Natural killer cell (primary cell): ENCODE results near the gene C1QTNF5. TPM values are rescaled to one million over a fixed set of nuclear protein-coding genes. Genes with fewer than 3 reads are reported as not detected.
A peak's percentile ranks its signal among the peaks of the same experiment; 100 is the strongest.
"Not testable (repeated sequence)": the region's sequence is repeated elsewhere in the genome, so short reads cannot be mapped to it uniquely, and the experiment has no call there.

ENCODE experiments used
- ATAC-seq, 3 donors: fragments of 150-1000 bp in 2 of 3; fragments of 200-7000 bp in 1 of 3; cut with Tn5 transposase; 1 replicate in 1 of 3; 2 replicates in 2 of 3; pipeline ENCODE4 v1.10.0; 2021; ENCODE audit warnings: mild to moderate bottlenecking in 2 of 3, moderate library complexity in 2 of 3
- DNase-seq, 2 donors: peaks; one replicate each; pipeline versions ENCODE4 v3.0.0 to v3.0.0-alpha.2; 2013 to 2021; ENCODE audit warnings: mixed read lengths in 1 of 2
- H3K27ac ChIP-seq: one replicate; pipeline ENCODE4 v1.5.1; 2013; ENCODE audit warnings: mild to moderate bottlenecking, low read length
- H3K27me3 ChIP-seq: one replicate; pipeline ENCODE4 v1.6.1; 2013; ENCODE audit warnings: low read length; ENCODE audit not compliant: control insufficient read depth, insufficient read depth
- H3K36me3 ChIP-seq: one replicate; pipeline ENCODE4 v1.6.1; 2013; ENCODE audit warnings: low read length; ENCODE audit not compliant: control insufficient read depth, insufficient read depth
- H3K4me1 ChIP-seq: one replicate; pipeline ENCODE4 v1.6.1; 2013; ENCODE audit warnings: low read length; ENCODE audit not compliant: control insufficient read depth, insufficient read depth
- H3K4me3 ChIP-seq: one replicate; pipeline ENCODE4 v1.5.1; 2013; ENCODE audit warnings: low read length
- H3K9me3 ChIP-seq: one replicate; pipeline ENCODE4 v1.6.1; 2013; ENCODE audit warnings: low read length; ENCODE audit not compliant: control insufficient read depth, insufficient read depth
- H3K27ac Mint-ChIP-seq, 2 donors: one replicate each; pipeline ENCODE4 v1.8.0; 2022; ENCODE audit warnings: mild to moderate bottlenecking in 2 of 2, mixed read lengths in 2 of 2, moderate library complexity in 1 of 2
- H3K27me3 Mint-ChIP-seq, 2 donors: one replicate each; pipeline ENCODE4 v1.8.0; 2022; ENCODE audit warnings: low read depth in 2 of 2, mixed read lengths in 2 of 2
- H3K36me3 Mint-ChIP-seq: one replicate; pipeline ENCODE4 v1.8.0; 2022; ENCODE audit warnings: mixed read lengths
- H3K4me1 Mint-ChIP-seq, 2 donors: one replicate each; pipeline ENCODE4 v1.8.0; 2022; ENCODE audit warnings: mixed read lengths in 2 of 2
- H3K4me3 Mint-ChIP-seq: one replicate; pipeline ENCODE4 v1.8.0; 2022; ENCODE audit warnings: mild to moderate bottlenecking, moderate library complexity, mixed read lengths
- H3K9me3 Mint-ChIP-seq, 2 donors: one replicate each; pipeline ENCODE4 v1.8.0; 2022; ENCODE audit warnings: mixed read lengths in 2 of 2
- WGBS: methylation state at CpG from one replicate; pipeline ENCODE4 v1.1.7; 2013; ENCODE audit warnings: missing lambda C conversion rate; ENCODE audit not compliant: insufficient coverage; 5-methylcytosine and 5-hydroxymethylcytosine counted together
- intact Hi-C: fragments of 100-400 bp; cut with micrococcal nuclease; formaldehyde crosslinking; loops from one replicate; pipeline ENCODE4 v1.14.2; 2022
- total RNA-seq, 4 donors: library from RNA; stranded (reverse); fragments of 120-200 nt in 1 of 4; gene quantifications; one replicate each; pipeline versions ENCODE4 v1.2.3 to v1.2.4, GENCODE V29; 2013 to 2022
- TF ChIP-seq, protein P1 (sequence below): fragments of 200-600 bp; IDR thresholded peaks from one replicate; pipeline ENCODE4 v1.8.0; 2022; ENCODE audit warnings: antibody characterized with exemption

The C1QTNF5 gene
- total RNA-seq, 3 donors from 2014 or later (not counting 1 experiment from before 2014, with no cell fraction given) = not detected

DNA sequence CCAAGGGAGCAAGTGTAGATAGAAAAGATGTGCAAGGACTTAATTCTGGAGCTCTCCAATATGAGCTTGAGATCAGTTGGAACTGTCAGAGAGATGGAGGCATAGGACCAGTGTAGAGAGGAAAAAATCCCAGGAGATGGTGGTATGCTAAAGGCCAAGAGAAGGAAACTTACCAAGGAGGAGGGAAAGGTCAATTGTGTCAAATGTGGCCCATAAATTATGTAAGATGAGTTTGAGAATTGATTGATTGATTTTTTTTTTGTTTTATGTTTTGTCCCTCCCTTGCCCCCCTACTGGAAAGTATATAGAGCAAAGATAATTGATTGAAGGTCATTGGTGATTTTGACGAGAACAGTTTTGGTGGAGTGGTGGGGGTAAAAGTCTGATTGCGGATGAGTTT lies 43.6 kb upstream of the C1QTNF5 start:
- Histone ChIP-seq H3K27ac (no peak overlapping the region), H3K36me3 (no peaks in the 10 kb centered on the region), H3K9me3 (no peaks in the 10 kb centered on the region), H3K4me1 (peaks cover 18% of the 10 kb centered on the region), H3K4me3 (no peak overlapping the region), H3K27me3 (peaks cover 6% of the 10 kb centered on the region)
- WGBS = 90% methylated on average over 2 of the region's 2 CpGs
- ATAC-seq = no peak
- no peak overlapping the region for H3K4me3 Mint-ChIP-seq
- TF ChIP-seq, protein P1, sequence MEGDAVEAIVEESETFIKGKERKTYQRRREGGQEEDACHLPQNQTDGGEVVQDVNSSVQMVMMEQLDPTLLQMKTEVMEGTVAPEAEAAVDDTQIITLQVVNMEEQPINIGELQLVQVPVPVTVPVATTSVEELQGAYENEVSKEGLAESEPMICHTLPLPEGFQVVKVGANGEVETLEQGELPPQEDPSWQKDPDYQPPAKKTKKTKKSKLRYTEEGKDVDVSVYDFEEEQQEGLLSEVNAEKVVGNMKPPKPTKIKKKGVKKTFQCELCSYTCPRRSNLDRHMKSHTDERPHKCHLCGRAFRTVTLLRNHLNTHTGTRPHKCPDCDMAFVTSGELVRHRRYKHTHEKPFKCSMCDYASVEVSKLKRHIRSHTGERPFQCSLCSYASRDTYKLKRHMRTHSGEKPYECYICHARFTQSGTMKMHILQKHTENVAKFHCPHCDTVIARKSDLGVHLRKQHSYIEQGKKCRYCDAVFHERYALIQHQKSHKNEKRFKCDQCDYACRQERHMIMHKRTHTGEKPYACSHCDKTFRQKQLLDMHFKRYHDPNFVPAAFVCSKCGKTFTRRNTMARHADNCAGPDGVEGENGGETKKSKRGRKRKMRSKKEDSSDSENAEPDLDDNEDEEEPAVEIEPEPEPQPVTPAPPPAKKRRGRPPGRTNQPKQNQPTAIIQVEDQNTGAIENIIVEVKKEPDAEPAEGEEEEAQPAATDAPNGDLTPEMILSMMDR = no peak
- no peak overlapping the region for H3K27ac Mint-ChIP-seq
- H3K36me3 Mint-ChIP-seq = no peaks in the 10 kb centered on the region
- no peaks in the 10 kb centered on the region for H3K4me1 Mint-ChIP-seq
- DNase-seq = no peak
- peaks cover 0 to 6% of the 10 kb centered on the region in 2 donors for H3K27me3 Mint-ChIP-seq
- intact Hi-C loops = no loop called here
- H3K9me3 Mint-ChIP-seq = no peaks in the 10 kb centered on the region

DNA sequence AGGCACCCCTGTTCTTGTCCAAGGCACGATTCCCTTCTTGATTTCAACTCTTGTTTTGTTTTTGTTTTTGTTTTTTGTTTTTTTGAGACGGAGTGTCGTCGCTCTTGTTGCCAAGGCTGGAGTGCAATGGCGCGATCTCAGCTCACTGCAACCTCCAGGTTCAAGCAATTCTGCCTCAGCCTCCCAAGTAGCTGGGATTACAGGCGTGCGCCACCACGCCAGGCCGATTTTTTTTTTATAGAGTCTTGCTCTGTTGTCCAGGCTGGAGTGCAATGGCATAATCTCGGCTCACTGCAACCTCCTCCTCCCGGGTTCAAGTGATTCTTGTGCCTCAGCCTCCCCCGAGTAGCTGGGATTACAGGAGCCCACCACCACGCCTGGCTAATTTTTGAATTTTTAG lies 41.8 kb upstream of the C1QTNF5 start:
- ATAC-seq, H3K36me3 ChIP-seq, H3K27ac Mint-ChIP-seq, H3K27me3 Mint-ChIP-seq, H3K4me3 Mint-ChIP-seq, H3K36me3 Mint-ChIP-seq, H3K9me3 Mint-ChIP-seq, H3K4me3 ChIP-seq, H3K4me1 Mint-ChIP-seq, H3K27ac ChIP-seq, H3K9me3 ChIP-seq, DNase-seq, H3K27me3 ChIP-seq, intact Hi-C loops: not testable (repeated sequence)
- peaks cover 18% of the 10 kb centered on the region for H3K4me1 ChIP-seq
- 85% methylated on average over 14 of the region's 14 CpGs for WGBS

DNA sequence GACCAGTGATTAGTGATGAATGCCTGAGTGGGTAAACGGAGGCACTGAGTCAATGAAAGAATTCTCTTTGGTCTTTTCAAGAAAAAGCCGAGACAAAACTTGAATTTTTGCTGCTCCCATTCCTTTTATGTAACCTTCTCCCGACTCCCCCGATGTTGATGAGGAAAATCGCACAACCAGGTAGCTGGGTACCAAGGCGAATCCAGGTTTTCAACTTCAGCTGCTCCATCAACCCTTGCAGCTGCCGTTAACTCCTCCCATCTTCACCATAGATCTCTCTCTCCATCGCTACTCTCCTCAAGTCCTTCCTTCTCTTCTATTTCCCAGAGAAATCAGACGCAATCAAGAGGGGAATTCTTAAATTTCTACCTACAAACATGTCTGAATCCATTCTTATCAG lies 41.4 kb upstream of the C1QTNF5 start:
- no peaks in the 10 kb centered on the region for H3K36me3 ChIP-seq
- TF ChIP-seq, protein P1 = no peak
- no peak overlapping the region for H3K27ac ChIP-seq
- H3K4me3 ChIP-seq = peak overlapping the region; percentile 39
- H3K4me1 Mint-ChIP-seq = no peaks in the 10 kb centered on the region
- no peaks in the 10 kb centered on the region for H3K9me3 Mint-ChIP-seq
- peaks cover 6% of the 10 kb centered on the region for H3K27me3 ChIP-seq
- no peak overlapping the region for H3K27ac Mint-ChIP-seq
- peaks cover 0 to 6% of the 10 kb centered on the region in 2 donors for H3K27me3 Mint-ChIP-seq
- DNase-seq (peak in 1 of 2 donors; percentile 42), ATAC-seq (no peak)
- intact Hi-C loops = no loop called here
- H3K36me3 Mint-ChIP-seq = no peaks in the 10 kb centered on the region
- H3K4me1 ChIP-seq = peaks cover 18% of the 10 kb centered on the region
- no peaks in the 10 kb centered on the region for H3K9me3 ChIP-seq
- WGBS = 9% methylated on average over 9 of the region's 9 CpGs
- H3K4me3 Mint-ChIP-seq = no peak overlapping the region

DNA sequence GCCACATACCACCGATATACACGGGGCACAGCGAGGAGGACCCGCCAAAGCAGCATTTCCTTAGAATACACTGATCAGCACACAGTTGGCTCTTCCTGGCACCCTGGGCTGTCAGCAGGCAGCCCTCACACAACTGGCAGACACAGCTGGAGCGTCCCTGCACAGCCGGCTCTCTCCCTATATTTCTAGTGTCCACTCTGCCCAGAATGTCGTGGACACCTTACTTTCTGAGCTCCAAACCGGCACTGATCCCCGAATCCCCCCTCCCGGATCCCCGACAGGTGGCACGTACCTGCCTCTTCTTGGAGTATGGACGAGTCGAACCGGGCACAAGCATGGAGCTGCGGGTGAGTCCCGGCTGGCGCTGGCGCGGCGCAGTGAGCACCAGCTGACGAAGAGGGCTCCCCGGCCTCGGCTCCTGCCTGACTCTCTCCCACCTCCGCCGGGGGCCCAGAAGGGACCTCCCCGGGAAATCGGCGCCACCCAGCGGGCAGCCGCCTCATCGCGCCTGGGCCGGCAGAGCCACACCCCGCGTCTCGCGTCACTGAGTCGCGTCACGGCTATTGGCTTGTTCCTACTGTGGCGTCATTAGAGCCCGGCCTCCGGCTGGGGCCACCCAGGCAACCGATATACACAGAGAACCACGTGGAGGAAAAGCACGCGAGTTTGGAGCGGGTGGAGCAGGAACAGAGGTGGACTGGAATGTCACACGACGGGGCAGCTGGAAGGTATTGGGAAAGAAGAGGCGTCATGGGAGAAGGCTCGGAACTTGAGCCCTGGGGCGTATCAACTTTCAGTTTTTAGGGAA lies 40.7 kb upstream of the C1QTNF5 start, which contains the start of gene USP2:
Gene USP2, minus strand, starts transcription at position 510 of the 808 bp plus-strand sequence. CDS start 8,210 bp downstream, outside the sequence.
- Mint-ChIP-seq H3K4me3 (no peak within 1 kb of the TSS), H3K9me3 (no peaks in the 10 kb centered on the region), H3K27me3 (peaks cover 0 to 6% of the 10 kb centered on the region in 2 donors), H3K36me3 (no peaks in the 10 kb centered on the region), H3K27ac (no peak within 1 kb of the TSS), H3K4me1 (no peaks in the 10 kb centered on the region)
- peaks cover 6% of the 10 kb centered on the region for H3K27me3 ChIP-seq
- no peaks in the 10 kb centered on the region for H3K9me3 ChIP-seq
- peak; percentile 98 for DNase-seq
- TF ChIP-seq, protein P1 = peak; percentile 80
- ATAC-seq = peak; percentile 97 to 99 (median 98)
- under 1% methylated on average over 54 of the region's 54 CpGs for WGBS
- H3K36me3 ChIP-seq = no peaks in the 10 kb centered on the region
- intact Hi-C loops = loop anchor here (1.0 kb wide), 1 partner anchor 25 kb away; no protein-coding TSS in a partner anchor
- no peak within 1 kb of the TSS for H3K27ac ChIP-seq
- peak within 1 kb of the TSS; percentile 39 for H3K4me3 ChIP-seq
- peaks cover 18% of the 10 kb centered on the region for H3K4me1 ChIP-seq
